Measurements from ENCODE around the gene GRPEL1. TPM values are rescaled to one million over a fixed set of nuclear protein-coding genes. Genes with fewer than 3 reads are reported as not detected.

GRPEL1 gene
- total and polyA plus RNA-seq, 2 of the 4 experiments (the other 2 are of a cell fraction), result 33.0 to 33.9 TPM

- H3K14ac ChIP-seq (replicated peaks; ENCODE audit: low read depth, low read length), result no peak overlapping the region
- no peak overlapping the region for H4K91ac ChIP-seq (ENCODE audit: insufficient read depth, low read depth, low read length)
- peaks cover 8% of the 10 kb centered on the region for H3K27me3 ChIP-seq (ENCODE audit: control insufficient read depth, insufficient read depth, low read length)
- DNase-seq (no peak), ATAC-seq (ENCODE audit: low read depth) (no peak)
- no peaks in the 10 kb centered on the region for H3K9me1 ChIP-seq (ENCODE audit: insufficient read depth, low read length)
- H3K9me3 ChIP-seq (ENCODE audit: control insufficient read depth, insufficient read depth, low read length), result no peaks in the 10 kb centered on the region
- H2AK5ac ChIP-seq (ENCODE audit: low read depth, low read length), result no peak overlapping the region
- H3K4me2 ChIP-seq (ENCODE audit: low read depth, low read length), result no peak overlapping the region
- intact Hi-C loops (cut with micrococcal nuclease), result no loop called here
- H3K4me3 ChIP-seq (ENCODE audit: insufficient read depth, low read depth, low read length), result no peak overlapping the region
- H2AK9ac ChIP-seq (replicated peaks; ENCODE audit: low read depth, low read length, poor library complexity), result no peak overlapping the region
- no peak overlapping the region for H2BK15ac ChIP-seq (ENCODE audit: low read depth, low read length)
- H3K36me3 ChIP-seq (ENCODE audit: control insufficient read depth, insufficient read depth, low read length), result no peaks in the 10 kb centered on the region
- WGBS, 2 experiments (ENCODE audit: extremely low coverage in 2 of 2, insufficient read length in 1 of 2), result no CpG with 5 or more reads among the region's 14 CpGs
- TF ChIP-seq FOS (IDR thresholded peaks at IDR 0.05; ENCODE audit: low read depth, low read length), result no peak
- TF ChIP-seq SMC3 (IDR thresholded peaks at IDR 0.05; ENCODE audit: low read depth, low read length), result no peak
- TF ChIP-seq, protein P1, sequence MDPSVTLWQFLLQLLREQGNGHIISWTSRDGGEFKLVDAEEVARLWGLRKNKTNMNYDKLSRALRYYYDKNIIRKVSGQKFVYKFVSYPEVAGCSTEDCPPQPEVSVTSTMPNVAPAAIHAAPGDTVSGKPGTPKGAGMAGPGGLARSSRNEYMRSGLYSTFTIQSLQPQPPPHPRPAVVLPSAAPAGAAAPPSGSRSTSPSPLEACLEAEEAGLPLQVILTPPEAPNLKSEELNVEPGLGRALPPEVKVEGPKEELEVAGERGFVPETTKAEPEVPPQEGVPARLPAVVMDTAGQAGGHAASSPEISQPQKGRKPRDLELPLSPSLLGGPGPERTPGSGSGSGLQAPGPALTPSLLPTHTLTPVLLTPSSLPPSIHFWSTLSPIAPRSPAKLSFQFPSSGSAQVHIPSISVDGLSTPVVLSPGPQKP (IDR thresholded peaks at IDR 0.05; ENCODE audit: borderline replicate concordance, low read depth, low read length), result no peak
- TF ChIP-seq MAFK (IDR thresholded peaks at IDR 0.05; ENCODE audit: low read depth, low read length), result no peak
- no peak for TF ChIP-seq RFX5 (IDR thresholded peaks at IDR 0.05; ENCODE audit: low read depth, low read length)
- TF ChIP-seq POLR2A (IDR thresholded peaks at IDR 0.05; ENCODE audit: low read depth, low read length), result no peak
- no peak for TF ChIP-seq CHD1 (IDR thresholded peaks at IDR 0.05; ENCODE audit: low read depth, low read length)
- no peak for TF ChIP-seq MXI1 (IDR thresholded peaks at IDR 0.05; ENCODE audit: borderline replicate concordance, low read depth, low read length)
- TF ChIP-seq, protein P2, sequence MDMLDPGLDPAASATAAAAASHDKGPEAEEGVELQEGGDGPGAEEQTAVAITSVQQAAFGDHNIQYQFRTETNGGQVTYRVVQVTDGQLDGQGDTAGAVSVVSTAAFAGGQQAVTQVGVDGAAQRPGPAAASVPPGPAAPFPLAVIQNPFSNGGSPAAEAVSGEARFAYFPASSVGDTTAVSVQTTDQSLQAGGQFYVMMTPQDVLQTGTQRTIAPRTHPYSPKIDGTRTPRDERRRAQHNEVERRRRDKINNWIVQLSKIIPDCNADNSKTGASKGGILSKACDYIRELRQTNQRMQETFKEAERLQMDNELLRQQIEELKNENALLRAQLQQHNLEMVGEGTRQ (IDR thresholded peaks at IDR 0.05; ENCODE audit: low read depth, low read length), result no peak
- TF ChIP-seq, protein P3, sequence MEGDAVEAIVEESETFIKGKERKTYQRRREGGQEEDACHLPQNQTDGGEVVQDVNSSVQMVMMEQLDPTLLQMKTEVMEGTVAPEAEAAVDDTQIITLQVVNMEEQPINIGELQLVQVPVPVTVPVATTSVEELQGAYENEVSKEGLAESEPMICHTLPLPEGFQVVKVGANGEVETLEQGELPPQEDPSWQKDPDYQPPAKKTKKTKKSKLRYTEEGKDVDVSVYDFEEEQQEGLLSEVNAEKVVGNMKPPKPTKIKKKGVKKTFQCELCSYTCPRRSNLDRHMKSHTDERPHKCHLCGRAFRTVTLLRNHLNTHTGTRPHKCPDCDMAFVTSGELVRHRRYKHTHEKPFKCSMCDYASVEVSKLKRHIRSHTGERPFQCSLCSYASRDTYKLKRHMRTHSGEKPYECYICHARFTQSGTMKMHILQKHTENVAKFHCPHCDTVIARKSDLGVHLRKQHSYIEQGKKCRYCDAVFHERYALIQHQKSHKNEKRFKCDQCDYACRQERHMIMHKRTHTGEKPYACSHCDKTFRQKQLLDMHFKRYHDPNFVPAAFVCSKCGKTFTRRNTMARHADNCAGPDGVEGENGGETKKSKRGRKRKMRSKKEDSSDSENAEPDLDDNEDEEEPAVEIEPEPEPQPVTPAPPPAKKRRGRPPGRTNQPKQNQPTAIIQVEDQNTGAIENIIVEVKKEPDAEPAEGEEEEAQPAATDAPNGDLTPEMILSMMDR (conservative IDR thresholded peaks at IDR 0.05; ENCODE audit: low read depth, low read length), result no peak
- TF ChIP-seq BHLHE40 (IDR thresholded peaks at IDR 0.05; ENCODE audit: low read depth, low read length), result no peak
- no peak for TF ChIP-seq NFE2L2 (IDR thresholded peaks at IDR 0.05; ENCODE audit: low read depth, low read length)
- no peak for TF ChIP-seq MAZ (IDR thresholded peaks at IDR 0.05; ENCODE audit: borderline replicate concordance, low read depth, low read length)
- no peak for TF ChIP-seq RCOR1 (IDR thresholded peaks at IDR 0.05; ENCODE audit: insufficient replicate concordance, low read length)
- TF ChIP-seq CEBPB (IDR thresholded peaks at IDR 0.05; ENCODE audit: low read depth, low read length), result no peak
- TF ChIP-seq RAD21 (IDR thresholded peaks at IDR 0.05; ENCODE audit: low read length), result no peak
- H2BK20ac ChIP-seq (ENCODE audit: low read depth, low read length), result no peak overlapping the region
- H3K9ac ChIP-seq (ENCODE audit: low read depth, low read length), result no peak overlapping the region
- ChIA-PET POLR2A (ENCODE audit: unreplicated experiment) (no interaction called here), CTCF (interaction anchor here (0.8 kb wide), 1 partner anchor 99 kb away, joined by 3 read pairs; no protein-coding TSS in a partner anchor)
- dilution Hi-C loops (cut with HindIII; ENCODE audit: low sequenced_read_pairs, unreplicated experiment), result no loop called here
- no peak overlapping the region for H2BK120ac ChIP-seq (ENCODE audit: low read depth, low read length)
- H2BK5ac ChIP-seq (ENCODE audit: low read depth, low read length, poor library complexity, severe bottlenecking), result no peak overlapping the region
- no peak overlapping the region for H4K5ac ChIP-seq (ENCODE audit: low read depth, low read length)
- H4K20me1 ChIP-seq (ENCODE audit: insufficient read depth, low read length), result no peaks in the 10 kb centered on the region
- in situ Hi-C loops (cut with MboI; ENCODE audit: low sequenced_read_pairs), result loop anchor here (5.0 kb wide), 1 partner anchor 351 kb away; no protein-coding TSS in a partner anchor
- H4K8ac ChIP-seq (ENCODE audit: low read depth in 2 of 2, low read length in 2 of 2), result no peak overlapping the region
- H3K18ac ChIP-seq (ENCODE audit: low read depth, low read length), result no peak overlapping the region
- BruUV-seq (replicated peaks), result no TSS peak
- H3K56ac ChIP-seq (ENCODE audit: extremely low read depth, insufficient read depth, low read length), result no peak overlapping the region
- H3K79me1 ChIP-seq (ENCODE audit: low read depth in 1 of 2, low read length in 2 of 2), result no peaks in the 10 kb centered on the region
- no peak overlapping the region for H2AFZ ChIP-seq (replicated peaks; ENCODE audit: low read length, poor library complexity)
- peaks cover 5% of the 10 kb centered on the region; the same call in 1 of the 2 replicates for H3K4me1 ChIP-seq (ENCODE audit: control insufficient read depth, insufficient read depth, low read length)
- H3K4ac ChIP-seq (ENCODE audit: low read depth, low read length), result no peak overlapping the region
- no peak overlapping the region for H3K23ac ChIP-seq (ENCODE audit: low read depth, low read length)
- H3K27ac ChIP-seq (ENCODE audit: insufficient read depth, low read length), result no peak overlapping the region
Observed at GRCh38 chr4:7073059-7073458, 5.2 kb upstream of the GRPEL1 start.

Measured in IMR-90 (cell line).